ENCODE data around the gene OGG1. TPM values are rescaled to one million over a fixed set of nuclear protein-coding genes. Genes with fewer than 3 reads are reported as not detected.

Gene OGG1
- total and polyA plus RNA-seq, 9 of the 15 experiments (the other 6 are each of a cell fraction or from before 2014, with no cell fraction given), result 6.6 to 33.0 (median 24.4) TPM

DNA sequence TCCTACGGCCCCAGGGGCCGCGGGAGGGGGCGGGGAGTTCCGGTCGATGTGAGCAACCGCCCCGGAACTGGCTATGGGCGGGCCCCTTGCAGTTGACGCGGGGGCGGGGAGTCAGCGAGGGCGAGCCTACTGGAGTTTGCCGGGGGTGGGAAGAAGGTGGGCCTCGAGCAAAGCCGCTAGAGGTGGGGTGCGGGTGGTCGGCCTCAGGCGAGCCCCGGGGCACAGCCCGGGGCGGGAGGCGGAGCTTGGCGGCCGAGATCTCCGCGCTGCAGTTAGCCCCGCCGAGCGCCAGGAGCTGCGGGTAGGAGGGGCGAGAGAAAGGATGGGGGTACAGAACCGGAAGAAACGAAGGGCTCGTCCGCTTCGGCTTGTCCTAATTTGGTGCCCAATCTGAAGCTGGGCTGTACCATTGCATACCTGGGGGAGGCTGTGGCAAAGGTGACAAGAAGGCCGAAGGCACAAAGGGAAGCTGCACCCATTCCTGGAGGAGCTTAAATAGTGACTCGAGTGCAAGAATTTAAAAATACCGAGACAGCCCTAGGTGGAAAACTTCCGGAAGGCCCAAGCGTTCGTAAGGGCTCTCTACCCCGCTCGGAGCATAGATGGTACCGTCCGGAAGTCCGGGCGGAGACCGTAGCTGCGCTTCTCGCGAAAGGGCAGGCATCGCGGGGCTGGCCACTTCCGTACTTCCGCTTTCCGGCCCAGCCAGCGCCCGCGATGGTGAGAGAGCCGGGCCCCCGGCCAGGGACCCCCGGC is 42.8 kb downstream of the OGG1 start, which contains the start of the genes ARPC4 and TADA3 (continued):
- TF ChIP-seq, protein P1, sequence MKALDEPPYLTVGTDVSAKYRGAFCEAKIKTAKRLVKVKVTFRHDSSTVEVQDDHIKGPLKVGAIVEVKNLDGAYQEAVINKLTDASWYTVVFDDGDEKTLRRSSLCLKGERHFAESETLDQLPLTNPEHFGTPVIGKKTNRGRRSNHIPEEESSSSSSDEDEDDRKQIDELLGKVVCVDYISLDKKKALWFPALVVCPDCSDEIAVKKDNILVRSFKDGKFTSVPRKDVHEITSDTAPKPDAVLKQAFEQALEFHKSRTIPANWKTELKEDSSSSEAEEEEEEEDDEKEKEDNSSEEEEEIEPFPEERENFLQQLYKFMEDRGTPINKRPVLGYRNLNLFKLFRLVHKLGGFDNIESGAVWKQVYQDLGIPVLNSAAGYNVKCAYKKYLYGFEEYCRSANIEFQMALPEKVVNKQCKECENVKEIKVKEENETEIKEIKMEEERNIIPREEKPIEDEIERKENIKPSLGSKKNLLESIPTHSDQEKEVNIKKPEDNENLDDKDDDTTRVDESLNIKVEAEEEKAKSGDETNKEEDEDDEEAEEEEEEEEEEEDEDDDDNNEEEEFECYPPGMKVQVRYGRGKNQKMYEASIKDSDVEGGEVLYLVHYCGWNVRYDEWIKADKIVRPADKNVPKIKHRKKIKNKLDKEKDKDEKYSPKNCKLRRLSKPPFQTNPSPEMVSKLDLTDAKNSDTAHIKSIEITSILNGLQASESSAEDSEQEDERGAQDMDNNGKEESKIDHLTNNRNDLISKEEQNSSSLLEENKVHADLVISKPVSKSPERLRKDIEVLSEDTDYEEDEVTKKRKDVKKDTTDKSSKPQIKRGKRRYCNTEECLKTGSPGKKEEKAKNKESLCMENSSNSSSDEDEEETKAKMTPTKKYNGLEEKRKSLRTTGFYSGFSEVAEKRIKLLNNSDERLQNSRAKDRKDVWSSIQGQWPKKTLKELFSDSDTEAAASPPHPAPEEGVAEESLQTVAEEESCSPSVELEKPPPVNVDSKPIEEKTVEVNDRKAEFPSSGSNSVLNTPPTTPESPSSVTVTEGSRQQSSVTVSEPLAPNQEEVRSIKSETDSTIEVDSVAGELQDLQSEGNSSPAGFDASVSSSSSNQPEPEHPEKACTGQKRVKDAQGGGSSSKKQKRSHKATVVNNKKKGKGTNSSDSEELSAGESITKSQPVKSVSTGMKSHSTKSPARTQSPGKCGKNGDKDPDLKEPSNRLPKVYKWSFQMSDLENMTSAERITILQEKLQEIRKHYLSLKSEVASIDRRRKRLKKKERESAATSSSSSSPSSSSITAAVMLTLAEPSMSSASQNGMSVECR (CRISPR knock-in tag; IDR thresholded peaks at IDR 0.05), result no peak; the same call in 1 of the 2 replicates
- TF ChIP-seq KLF10 (CRISPR knock-in tag; IDR thresholded peaks at IDR 0.05) (no peak), KDM2B (CRISPR knock-in tag; IDR thresholded peaks at IDR 0.05) (no peak), LARP7 (IDR thresholded peaks at IDR 0.05) (no peak), NONO (IDR thresholded peaks at IDR 0.05; ENCODE audit: low read depth in 2 of 2, low read length in 1 of 2) (peak in 1 of 2 experiments; percentile 100; a peak in 2 of 4 replicates), HOXB6 (CRISPR knock-in tag; IDR thresholded peaks at IDR 0.05; ENCODE audit: borderline replicate concordance) (no peak), HDAC3 (IDR thresholded peaks at IDR 0.05; ENCODE audit: borderline replicate concordance, partially characterized antibody) (peak; percentile 26), LCOR (CRISPR knock-in tag; IDR thresholded peaks at IDR 0.05) (peak; percentile 76), ZNF324 (CRISPR knock-in tag; IDR thresholded peaks at IDR 0.05) (no peak), ZKSCAN1 (IDR thresholded peaks at IDR 0.05; ENCODE audit: low read depth, low read length) (0 out of 2 replicates have a peak, but pooled peaks have one; percentile 6), SNRNP70 (optimal IDR thresholded peaks at IDR 0.05; ENCODE audit: low read depth, low read length) (no peak), PHB (CRISPR knock-in tag; IDR thresholded peaks at IDR 0.05) (no peak), GTF2A2 (tag; IDR thresholded peaks at IDR 0.05) (no peak), SMARCB1 (IDR thresholded peaks at IDR 0.05; ENCODE audit: insufficient read length, low read depth) (no peak), PTBP1 (IDR thresholded peaks at IDR 0.05; ENCODE audit: low read depth, low read length) (no peak), NR2C2 (CRISPR knock-in tag; IDR thresholded peaks at IDR 0.05) (no peak), NR2C2 (tag; IDR thresholded peaks at IDR 0.05) (peak; percentile 78), WHSC1 (IDR thresholded peaks at IDR 0.05; ENCODE audit: low read length) (no peak), CXXC5 (CRISPR knock-in tag; IDR thresholded peaks at IDR 0.05) (peak; percentile 75)
- TF ChIP-seq, protein P2, sequence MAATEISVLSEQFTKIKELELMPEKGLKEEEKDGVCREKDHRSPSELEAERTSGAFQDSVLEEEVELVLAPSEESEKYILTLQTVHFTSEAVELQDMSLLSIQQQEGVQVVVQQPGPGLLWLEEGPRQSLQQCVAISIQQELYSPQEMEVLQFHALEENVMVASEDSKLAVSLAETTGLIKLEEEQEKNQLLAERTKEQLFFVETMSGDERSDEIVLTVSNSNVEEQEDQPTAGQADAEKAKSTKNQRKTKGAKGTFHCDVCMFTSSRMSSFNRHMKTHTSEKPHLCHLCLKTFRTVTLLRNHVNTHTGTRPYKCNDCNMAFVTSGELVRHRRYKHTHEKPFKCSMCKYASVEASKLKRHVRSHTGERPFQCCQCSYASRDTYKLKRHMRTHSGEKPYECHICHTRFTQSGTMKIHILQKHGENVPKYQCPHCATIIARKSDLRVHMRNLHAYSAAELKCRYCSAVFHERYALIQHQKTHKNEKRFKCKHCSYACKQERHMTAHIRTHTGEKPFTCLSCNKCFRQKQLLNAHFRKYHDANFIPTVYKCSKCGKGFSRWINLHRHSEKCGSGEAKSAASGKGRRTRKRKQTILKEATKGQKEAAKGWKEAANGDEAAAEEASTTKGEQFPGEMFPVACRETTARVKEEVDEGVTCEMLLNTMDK (IDR thresholded peaks at IDR 0.05; ENCODE audit: borderline replicate concordance, insufficient read depth, low read depth, low read length, poor library complexity, severe bottlenecking), result no peak
